Parathyroid adenoma (tissue), 2 donors: ENCODE measurements around the gene ITGA11.
"Not testable (repeated sequence)": the region's sequence is repeated elsewhere in the genome, so short reads cannot be mapped to it uniquely, and the experiment has no call there.

Experiments
- H2AFZ ChIP-seq: fragments of 300-600 bp; sonication (generic); one replicate; pipeline ENCODE4 v1.7.0; 2017; ENCODE audit warnings: antibody characterized with exemption, mild to moderate bottlenecking
- H3K27ac ChIP-seq: fragments of 300-600 bp; sonication (generic); one replicate; pipeline ENCODE4 v1.7.0; 2017
- H3K27me3 ChIP-seq: fragments of 300-600 bp; sonication (generic); one replicate; pipeline ENCODE4 v1.7.0; 2017; ENCODE audit warnings: low read length; ENCODE audit not compliant: control insufficient read depth, insufficient read depth
- H3K36me3 ChIP-seq: fragments of 300-600 bp; sonication (generic); one replicate; pipeline ENCODE4 v1.7.0; 2017; ENCODE audit warnings: low read length; ENCODE audit not compliant: control insufficient read depth, insufficient read depth
- H3K4me1 ChIP-seq: fragments of 300-600 bp; sonication (generic); one replicate; pipeline ENCODE4 v1.7.0; 2017; ENCODE audit warnings: control low read depth
- H3K4me2 ChIP-seq: fragments of 300-600 bp; sonication (generic); one replicate; pipeline ENCODE4 v1.7.0; 2017; ENCODE audit warnings: low read length
- H3K4me3 ChIP-seq: fragments of 300-600 bp; sonication (generic); one replicate; pipeline ENCODE4 v1.7.0; 2017; ENCODE audit warnings: low read depth, low read length
- H3K79me2 ChIP-seq: fragments of 300-600 bp; sonication (generic); one replicate; pipeline ENCODE4 v1.7.0; 2017; ENCODE audit warnings: control low read depth
- H3K9ac ChIP-seq: fragments of 300-600 bp; sonication (generic); one replicate; pipeline ENCODE4 v1.7.0; 2017; ENCODE audit warnings: mild to moderate bottlenecking
- H3K9me3 ChIP-seq: fragments of 300-600 bp; sonication (generic); one replicate; pipeline ENCODE4 v1.7.0; 2017; ENCODE audit warnings: low read length; ENCODE audit not compliant: control insufficient read depth
- TF ChIP-seq, protein P1 (sequence below): fragments of 300-600 bp; sonication (generic); IDR thresholded peaks from one replicate; pipeline ENCODE4 v1.7.0; 2017; ENCODE audit warnings: antibody characterized with exemption, mild to moderate bottlenecking
- donor health status: primary hyperparathyroidism.

Gene ITGA11

DNA sequence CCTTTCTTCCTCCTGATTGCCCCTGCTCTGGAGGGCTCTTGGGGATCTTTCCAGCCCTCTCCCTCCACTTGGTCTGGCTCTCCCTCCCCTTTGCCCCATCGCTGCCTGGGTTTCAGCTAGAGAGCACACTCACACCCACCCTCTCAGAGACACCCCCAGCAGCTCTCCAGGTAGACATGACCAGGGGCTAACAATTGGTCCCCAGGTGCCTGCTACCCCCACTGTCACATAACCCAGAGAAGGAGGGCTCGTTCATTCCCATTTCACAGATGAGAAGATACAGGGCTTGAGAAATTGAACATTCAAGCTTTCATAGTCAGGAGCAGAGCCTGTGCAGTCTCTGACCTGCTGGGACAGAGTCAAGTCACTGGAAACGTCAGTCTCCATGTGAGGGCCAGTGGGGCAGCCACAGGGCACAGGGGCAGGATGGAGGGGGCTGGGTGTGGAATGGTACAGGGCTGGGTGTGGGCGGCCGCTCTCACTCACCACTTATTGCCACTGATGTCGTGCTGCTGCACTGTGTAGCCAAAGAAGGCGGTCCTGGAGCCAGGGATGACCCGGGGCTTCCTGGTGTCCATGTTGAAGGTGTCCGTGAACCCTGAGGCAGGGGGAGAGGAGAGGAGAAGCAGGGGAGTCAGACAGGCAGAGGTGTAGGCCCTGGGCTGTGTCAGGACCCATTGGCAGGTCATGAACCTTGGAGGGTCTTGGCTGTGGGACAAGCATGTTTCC is 29.4 kb downstream of the ITGA11 start:
- H3K27ac ChIP-seq = no peak overlapping the region
- H3K4me1 ChIP-seq = no peaks in the 10 kb centered on the region
- no peaks in the 10 kb centered on the region for H3K9me3 ChIP-seq
- H3K4me2 ChIP-seq = no peak overlapping the region
- H3K79me2 ChIP-seq = no peaks in the 10 kb centered on the region
- no peak overlapping the region for H2AFZ ChIP-seq
- no peak overlapping the region for H3K9ac ChIP-seq
- TF ChIP-seq, protein P1, sequence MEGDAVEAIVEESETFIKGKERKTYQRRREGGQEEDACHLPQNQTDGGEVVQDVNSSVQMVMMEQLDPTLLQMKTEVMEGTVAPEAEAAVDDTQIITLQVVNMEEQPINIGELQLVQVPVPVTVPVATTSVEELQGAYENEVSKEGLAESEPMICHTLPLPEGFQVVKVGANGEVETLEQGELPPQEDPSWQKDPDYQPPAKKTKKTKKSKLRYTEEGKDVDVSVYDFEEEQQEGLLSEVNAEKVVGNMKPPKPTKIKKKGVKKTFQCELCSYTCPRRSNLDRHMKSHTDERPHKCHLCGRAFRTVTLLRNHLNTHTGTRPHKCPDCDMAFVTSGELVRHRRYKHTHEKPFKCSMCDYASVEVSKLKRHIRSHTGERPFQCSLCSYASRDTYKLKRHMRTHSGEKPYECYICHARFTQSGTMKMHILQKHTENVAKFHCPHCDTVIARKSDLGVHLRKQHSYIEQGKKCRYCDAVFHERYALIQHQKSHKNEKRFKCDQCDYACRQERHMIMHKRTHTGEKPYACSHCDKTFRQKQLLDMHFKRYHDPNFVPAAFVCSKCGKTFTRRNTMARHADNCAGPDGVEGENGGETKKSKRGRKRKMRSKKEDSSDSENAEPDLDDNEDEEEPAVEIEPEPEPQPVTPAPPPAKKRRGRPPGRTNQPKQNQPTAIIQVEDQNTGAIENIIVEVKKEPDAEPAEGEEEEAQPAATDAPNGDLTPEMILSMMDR = no peak
- H3K36me3 ChIP-seq = no peaks in the 10 kb centered on the region
- no peak overlapping the region for H3K4me3 ChIP-seq
- no peaks in the 10 kb centered on the region for H3K27me3 ChIP-seq

DNA sequence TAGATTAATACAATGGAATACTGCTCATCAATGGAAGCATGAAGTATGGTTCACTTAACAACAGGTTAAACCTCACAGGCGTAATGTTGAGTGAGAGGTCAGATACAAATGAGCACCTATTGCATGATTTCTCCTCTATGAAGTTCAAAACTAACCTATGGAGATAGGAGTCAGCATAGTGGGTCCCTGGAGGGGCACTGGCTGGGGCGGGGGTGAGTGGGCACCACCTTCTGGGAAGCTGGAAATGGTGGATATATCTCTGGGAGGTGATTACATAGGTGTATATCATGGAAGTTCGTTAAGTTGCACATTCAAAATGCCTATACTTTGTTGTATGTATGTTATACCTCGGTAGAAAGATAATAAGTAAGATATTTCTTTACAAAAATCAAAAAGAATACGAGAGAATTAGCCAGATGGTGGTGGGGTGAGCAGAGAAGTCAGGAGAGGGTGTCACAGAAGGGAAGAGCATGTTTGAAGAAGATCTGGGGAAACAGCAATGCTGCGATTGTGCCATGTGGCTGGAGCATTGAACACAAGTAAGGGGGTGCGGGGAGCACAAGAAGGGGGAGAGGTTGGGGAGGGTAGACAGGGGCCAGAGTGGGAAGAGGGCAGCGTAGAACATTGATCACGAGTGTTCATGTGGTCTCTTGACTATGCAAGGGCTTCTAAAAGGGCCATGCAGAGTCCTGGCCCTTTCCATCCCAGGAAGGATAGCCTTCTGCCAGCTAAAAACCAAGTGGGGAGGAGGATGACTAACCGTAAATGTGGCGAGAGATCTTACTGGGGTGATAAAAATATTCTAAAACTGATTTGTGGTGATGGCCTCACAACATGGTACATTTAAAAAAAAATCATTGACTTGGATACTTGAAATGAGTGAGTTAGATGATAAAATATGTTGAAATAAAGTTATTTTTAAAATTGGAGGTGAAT is 30.2 kb downstream of the ITGA11 start:
- H3K27me3 ChIP-seq = no peaks in the 10 kb centered on the region
- no peak overlapping the region for H3K4me2 ChIP-seq
- H3K4me1 ChIP-seq = no peaks in the 10 kb centered on the region
- no peak overlapping the region for H3K27ac ChIP-seq
- no peaks in the 10 kb centered on the region for H3K9me3 ChIP-seq
- TF ChIP-seq, protein P1 = no peak
- no peaks in the 10 kb centered on the region for H3K79me2 ChIP-seq
- H3K36me3 ChIP-seq = no peaks in the 10 kb centered on the region
- H2AFZ ChIP-seq = no peak overlapping the region
- no peak overlapping the region for H3K4me3 ChIP-seq
- H3K9ac ChIP-seq = no peak overlapping the region

DNA sequence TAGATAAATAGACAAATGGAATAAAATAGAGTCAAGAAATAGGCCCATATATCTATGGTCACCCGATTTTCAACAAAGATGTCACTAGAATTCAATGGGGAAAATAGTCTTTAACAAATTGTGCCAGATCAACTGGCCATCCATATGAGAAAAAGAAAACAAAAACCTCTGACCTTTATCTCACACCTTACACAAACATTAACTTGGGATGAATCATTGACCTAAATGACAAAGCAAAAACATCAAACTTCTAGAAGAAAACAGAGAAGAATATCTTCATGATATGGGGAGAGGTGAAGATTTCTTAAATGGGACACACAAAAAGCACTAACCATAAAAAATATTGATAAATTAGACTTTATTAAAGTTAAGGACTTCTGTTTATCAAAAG is 31.9 kb downstream of the ITGA11 start:
- Histone ChIP-seq H3K9ac (no peak overlapping the region), H3K9me3 (no peaks in the 10 kb centered on the region), H3K4me3 (no peak overlapping the region), H2AFZ (no peak overlapping the region), H3K36me3 (no peaks in the 10 kb centered on the region), H3K79me2 (no peaks in the 10 kb centered on the region), H3K27ac (no peak overlapping the region), H3K4me2 (no peak overlapping the region), H3K4me1 (no peaks in the 10 kb centered on the region), H3K27me3 (no peaks in the 10 kb centered on the region)
- TF ChIP-seq, protein P1 = no peak

DNA sequence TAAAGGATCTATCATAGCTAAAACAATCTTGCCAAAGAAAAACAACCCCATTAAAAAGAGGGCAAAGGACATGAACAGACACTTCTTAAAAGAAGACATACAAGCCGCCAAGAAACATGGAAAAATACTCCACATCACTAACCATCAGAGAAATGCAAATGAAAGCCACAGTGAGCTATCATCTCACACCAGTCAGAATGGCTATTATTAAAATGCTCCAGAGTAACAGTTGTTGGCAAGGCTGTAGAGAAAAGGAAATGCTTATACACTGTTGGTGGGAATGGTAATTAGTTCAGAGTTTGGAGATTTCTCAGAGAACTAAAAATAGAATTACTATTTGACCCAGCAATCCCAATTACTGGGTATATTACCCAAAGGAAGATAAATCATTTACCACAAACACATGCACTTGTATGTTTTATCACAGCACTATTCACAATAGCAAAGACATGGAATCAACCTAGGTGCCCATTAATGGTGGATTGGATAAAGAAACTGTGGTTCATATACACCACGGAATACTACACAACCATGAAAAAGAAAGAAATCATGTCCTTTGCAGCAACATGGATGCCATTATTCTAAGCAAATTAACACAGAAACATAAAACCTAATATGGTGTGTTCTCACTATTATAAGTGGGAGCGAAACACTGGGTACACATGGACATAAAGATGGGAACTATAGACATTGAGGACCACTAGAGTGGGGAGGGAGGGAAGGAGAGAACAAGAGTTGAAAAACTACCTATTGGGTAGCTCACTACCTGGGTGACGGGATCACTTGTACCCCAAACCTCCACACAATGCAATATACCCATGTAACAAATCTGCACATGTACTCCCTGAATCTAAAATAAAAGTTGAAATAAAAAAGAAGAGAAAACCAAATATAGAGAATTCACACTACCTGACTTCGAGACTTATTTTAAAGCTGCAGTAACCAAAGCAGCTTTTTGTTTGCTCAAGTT is 32.6 kb downstream of the ITGA11 start:
- H2AFZ ChIP-seq = no peak overlapping the region
- no peaks in the 10 kb centered on the region for H3K27me3 ChIP-seq
- H3K9ac ChIP-seq = no peak overlapping the region
- H3K4me3 ChIP-seq = no peak overlapping the region
- H3K9me3 ChIP-seq = no peaks in the 10 kb centered on the region
- TF ChIP-seq, protein P1 = no peak
- H3K4me2 ChIP-seq = no peak overlapping the region
- H3K36me3 ChIP-seq = no peaks in the 10 kb centered on the region
- no peak overlapping the region for H3K27ac ChIP-seq
- no peaks in the 10 kb centered on the region for H3K79me2 ChIP-seq
- no peaks in the 10 kb centered on the region for H3K4me1 ChIP-seq

DNA sequence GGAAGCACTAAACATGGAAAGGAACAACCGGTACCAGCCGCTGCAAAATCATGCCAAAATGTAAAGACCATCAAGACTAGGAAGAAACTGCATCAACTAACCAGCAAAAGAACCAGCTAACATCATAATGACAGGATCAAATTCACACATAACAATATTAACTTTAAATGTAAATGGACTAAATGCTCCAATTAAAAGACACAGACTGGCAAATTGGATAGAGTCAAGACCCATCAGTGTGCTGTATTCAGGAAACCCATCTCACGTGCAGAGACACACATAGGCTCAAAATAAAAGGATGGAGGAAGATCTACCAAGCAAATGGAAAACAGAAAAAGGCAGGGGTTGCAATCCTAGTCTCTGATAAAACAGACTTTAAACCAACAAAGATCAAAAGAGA is 34.0 kb downstream of the ITGA11 start:
- H3K27me3 ChIP-seq, H3K79me2 ChIP-seq, H2AFZ ChIP-seq, H3K9me3 ChIP-seq, H3K4me2 ChIP-seq, H3K9ac ChIP-seq, H3K27ac ChIP-seq, H3K4me1 ChIP-seq, H3K36me3 ChIP-seq, H3K4me3 ChIP-seq: not testable (repeated sequence)
